DND-41 (cell line): Measurements from ENCODE around the gene HGS.

Experiments used
- EZH2 ChIP-seq: IDR thresholded peaks from 3 replicates; pipeline ENCODE4 v1.6.1; 2012; ENCODE audit warnings: borderline replicate concordance, low read depth, mild to moderate bottlenecking, moderate library complexity, low read length, inconsistent platforms; ENCODE audit not compliant: severe bottlenecking
- TF ChIP-seq, protein P1 (sequence below): IDR thresholded peaks from 2 replicates; pipeline ENCODE4 v1.5.1; 2012; ENCODE audit warnings: borderline replicate concordance, low read length, moderate library complexity, mild to moderate bottlenecking; ENCODE audit not compliant: poor library complexity, severe bottlenecking; ENCODE audit errors: extremely low read depth

DNA sequence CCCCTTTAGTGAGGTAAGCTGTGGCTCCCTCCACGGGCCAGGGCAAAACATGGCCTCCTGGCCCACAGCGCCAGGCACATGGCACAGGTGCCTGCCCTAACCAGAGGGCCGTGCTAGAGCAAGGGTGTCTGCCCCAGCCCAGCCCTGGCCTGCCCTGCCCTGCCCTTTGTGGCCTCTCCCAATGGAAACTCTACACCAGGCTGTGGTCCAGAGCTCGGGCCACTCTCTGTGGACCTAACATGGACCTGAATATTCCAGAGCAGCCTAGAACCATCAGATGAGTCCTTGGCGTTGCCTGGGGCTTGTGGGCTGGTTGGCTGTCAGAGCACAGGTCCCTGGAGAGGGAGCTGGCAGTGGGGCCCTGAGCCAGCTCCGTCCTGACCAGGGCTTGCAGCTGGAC lies 11.4 kb downstream of the HGS start:
- TF ChIP-seq EZH2 = no peak
- TF ChIP-seq, protein P1, sequence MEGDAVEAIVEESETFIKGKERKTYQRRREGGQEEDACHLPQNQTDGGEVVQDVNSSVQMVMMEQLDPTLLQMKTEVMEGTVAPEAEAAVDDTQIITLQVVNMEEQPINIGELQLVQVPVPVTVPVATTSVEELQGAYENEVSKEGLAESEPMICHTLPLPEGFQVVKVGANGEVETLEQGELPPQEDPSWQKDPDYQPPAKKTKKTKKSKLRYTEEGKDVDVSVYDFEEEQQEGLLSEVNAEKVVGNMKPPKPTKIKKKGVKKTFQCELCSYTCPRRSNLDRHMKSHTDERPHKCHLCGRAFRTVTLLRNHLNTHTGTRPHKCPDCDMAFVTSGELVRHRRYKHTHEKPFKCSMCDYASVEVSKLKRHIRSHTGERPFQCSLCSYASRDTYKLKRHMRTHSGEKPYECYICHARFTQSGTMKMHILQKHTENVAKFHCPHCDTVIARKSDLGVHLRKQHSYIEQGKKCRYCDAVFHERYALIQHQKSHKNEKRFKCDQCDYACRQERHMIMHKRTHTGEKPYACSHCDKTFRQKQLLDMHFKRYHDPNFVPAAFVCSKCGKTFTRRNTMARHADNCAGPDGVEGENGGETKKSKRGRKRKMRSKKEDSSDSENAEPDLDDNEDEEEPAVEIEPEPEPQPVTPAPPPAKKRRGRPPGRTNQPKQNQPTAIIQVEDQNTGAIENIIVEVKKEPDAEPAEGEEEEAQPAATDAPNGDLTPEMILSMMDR = no peak
